ENCODE measurements around the gene SLCO1C1.

The SLCO1C1 gene

GRCh38 chr12:20800160-20800559 lies 105.0 kb downstream of the SLCO1C1 start:
- DNase-seq = no peak

- DNase-seq = no peak
Observed at GRCh38 chr12:20801035-20801434, 105.9 kb downstream of the SLCO1C1 start.
